ENCODE measurements around the gene GPC1.

GPC1 gene

DNA sequence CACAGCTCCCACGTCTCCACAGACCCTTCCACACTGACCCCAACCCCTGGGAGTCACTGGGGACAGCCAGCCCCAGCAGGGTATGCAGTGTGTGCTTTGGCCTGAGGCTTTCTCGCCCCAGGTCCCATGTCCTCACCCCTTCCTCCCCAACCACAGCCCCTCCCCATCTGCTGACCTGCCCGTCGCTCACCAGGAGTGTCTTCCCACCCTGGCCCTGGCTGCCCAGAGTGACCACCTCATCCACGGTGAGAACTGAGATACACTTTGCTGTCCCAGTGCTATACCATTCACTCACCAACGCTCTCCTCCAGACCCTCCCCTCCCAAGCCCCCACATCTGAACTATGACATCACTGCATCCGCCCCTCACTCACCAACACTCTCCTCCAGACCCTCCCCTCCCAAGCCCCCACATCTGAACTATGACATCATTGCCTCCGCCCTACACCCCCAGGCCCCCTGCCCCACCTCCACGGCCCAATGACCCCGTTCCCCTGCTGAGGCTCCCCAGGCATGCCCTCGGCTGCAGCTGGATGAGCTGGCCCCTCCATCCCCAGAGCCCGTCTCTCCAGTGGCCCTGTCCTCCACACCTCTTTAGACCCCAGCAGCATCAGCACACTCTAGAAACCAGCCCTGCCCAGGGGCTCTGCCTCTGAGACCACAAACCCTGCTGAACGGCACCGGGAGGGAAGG, 67.1 kb downstream of the GPC1 start:
- no peak for TF ChIP-seq POLR2AphosphoS5 (IDR thresholded peaks at IDR 0.05; ENCODE audit: low read depth, low read length)
- TF ChIP-seq POLR2A (IDR thresholded peaks at IDR 0.05; ENCODE audit: low read depth, low read length): no peak
- no peak for TF ChIP-seq TAF1 (IDR thresholded peaks at IDR 0.05; ENCODE audit: borderline replicate concordance, low read depth, low read length)
- FAIRE-seq (no peak), DNase-seq (ENCODE audit: insufficient read length) (no peak)

DNA sequence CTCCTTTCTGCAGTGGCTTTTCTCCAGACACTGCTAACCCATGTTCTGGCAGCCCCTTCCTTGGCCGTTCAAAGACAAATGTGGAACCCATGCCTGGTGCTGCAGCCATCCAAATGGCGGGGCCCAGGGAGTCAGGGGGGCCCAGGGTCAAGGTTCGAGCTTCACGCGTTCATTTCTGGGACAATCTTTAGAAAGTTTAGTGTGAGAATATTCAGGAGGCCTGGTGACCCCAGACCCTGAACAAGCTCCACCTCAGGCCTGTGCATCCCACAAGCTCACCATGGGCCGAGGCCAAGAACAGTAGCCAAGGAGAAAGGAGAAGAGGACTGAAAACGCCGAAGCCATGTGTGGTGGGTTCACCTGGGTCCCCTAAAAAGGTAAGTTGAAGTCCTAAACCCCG, 67.9 kb downstream of the GPC1 start:
- DNase-seq (ENCODE audit: insufficient read length) (no peak), FAIRE-seq (no peak)
- TF ChIP-seq POLR2AphosphoS5 (IDR thresholded peaks at IDR 0.05; ENCODE audit: low read depth, low read length) (no peak), TAF1 (IDR thresholded peaks at IDR 0.05; ENCODE audit: borderline replicate concordance, low read depth, low read length) (no peak), POLR2A (IDR thresholded peaks at IDR 0.05; ENCODE audit: low read depth, low read length) (no peak)

DNA sequence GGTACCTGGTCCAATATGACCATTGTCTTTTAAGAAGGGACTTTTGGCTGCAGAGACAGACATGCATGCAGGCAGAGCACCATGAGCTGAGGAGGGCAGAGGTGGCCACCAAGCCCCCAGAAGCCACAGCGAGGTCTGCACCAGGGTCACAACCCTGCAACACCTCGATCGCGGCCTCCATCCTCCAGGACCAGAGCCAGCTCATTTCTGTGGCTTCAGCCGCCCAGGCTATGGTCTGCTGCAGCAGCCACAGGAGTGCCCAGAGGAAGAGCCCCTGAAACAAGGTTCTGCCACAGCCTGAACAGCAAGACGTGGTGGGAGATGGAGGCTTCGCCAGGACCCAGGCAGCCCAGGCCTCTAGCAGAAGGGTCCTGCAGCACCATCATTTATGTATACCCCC, 68.4 kb downstream of the GPC1 start:
- TF ChIP-seq POLR2AphosphoS5 (IDR thresholded peaks at IDR 0.05; ENCODE audit: low read depth, low read length) (no peak), POLR2A (IDR thresholded peaks at IDR 0.05; ENCODE audit: low read depth, low read length) (no peak), TAF1 (IDR thresholded peaks at IDR 0.05; ENCODE audit: borderline replicate concordance, low read depth, low read length) (no peak)
- FAIRE-seq (no peak), DNase-seq (ENCODE audit: insufficient read length) (no peak)

DNA sequence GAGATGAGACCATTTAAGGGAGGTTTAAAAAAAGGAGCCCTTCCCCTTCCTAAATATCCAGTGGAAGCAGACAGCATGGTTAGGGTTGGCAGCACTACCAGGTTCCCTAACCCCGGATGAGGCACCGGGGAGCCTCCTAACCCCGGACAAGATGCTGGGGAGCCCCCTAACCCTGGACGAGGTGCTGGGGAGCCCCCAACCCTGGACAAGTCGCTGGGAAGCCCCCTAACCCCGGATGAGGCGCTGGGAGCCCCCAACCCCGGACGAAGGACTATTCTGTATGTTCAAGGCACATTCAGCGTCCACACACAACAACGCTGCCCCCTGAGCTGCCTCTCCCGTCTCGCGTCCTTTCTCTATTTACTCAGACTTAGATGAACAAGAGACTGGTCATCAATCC, 70.4 kb downstream of the GPC1 start:
- FAIRE-seq (no peak), DNase-seq (ENCODE audit: insufficient read length) (no peak)
- TF ChIP-seq POLR2A (IDR thresholded peaks at IDR 0.05; ENCODE audit: low read depth, low read length): no peak
- TF ChIP-seq TAF1 (IDR thresholded peaks at IDR 0.05; ENCODE audit: borderline replicate concordance, low read depth, low read length): no peak
- TF ChIP-seq POLR2AphosphoS5 (IDR thresholded peaks at IDR 0.05; ENCODE audit: low read depth, low read length): no peak

DNA sequence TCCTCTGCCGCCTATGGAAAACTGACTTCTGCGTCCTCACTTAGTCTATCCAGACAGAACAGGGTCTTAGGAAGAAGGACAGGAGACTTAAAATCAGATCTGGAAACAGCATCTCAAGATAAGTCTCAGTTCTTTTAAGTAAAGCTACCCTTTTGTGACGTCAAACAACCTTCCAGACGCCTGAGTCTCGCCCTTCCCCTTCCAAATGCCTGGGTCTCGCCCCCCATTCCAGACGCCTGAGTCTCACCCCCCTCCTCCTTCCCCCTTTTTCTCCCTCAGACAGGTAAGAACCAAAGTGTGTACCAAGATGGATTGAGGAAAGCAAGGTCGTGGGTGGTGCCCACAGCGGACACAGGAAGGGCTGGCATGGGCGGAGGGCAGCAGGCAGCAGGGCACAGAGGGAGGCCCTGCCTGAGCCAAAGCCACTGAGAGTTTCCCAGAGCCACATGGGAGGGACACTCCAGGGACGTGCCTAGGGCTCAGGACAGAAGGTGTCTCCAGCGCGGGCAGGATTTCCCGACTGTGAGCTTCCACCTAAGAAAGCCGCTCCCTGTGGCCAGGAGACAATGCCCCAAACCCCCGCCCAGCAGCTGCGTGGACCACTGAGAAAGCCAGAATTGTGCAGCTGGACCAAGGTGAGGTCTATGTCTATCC, 71.1 kb downstream of the GPC1 start:
- FAIRE-seq (no peak), DNase-seq (ENCODE audit: insufficient read length) (no peak)
- TF ChIP-seq POLR2AphosphoS5 (IDR thresholded peaks at IDR 0.05; ENCODE audit: low read depth, low read length): no peak
- TF ChIP-seq POLR2A (IDR thresholded peaks at IDR 0.05; ENCODE audit: low read depth, low read length): no peak
- no peak for TF ChIP-seq TAF1 (IDR thresholded peaks at IDR 0.05; ENCODE audit: borderline replicate concordance, low read depth, low read length)

DNA sequence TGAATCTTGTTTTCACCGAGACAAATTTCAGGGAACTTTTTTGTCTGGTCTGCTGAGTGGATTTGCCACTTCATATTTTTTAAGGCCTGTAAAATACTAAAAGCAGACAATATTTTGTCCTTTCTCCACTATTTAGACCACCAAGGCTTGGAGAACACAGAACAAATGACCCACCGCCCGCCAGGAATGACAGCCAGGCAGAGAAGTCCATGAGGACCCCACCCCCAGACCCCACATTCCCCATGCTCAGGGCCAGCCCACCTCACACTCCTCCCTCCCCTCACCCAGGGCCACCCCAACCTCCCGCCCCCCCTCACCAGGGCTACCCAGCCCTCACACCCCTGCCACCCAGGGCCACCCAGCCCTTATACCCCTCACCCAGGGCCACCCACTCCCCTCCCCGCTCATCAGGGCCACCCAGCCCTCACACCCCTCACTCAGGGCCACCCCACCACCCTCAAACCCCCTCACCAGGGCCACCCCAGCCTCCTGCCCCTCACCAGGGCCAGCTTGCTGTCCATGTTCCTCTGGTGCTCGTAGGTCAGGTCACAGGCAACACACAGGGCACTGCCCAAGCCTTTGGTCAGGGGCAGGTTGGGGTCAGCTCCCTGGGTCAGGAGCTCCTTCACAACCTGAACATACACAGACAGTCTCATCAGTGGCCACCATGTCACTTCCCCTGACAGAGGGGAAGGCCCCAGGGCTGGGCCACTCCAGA, 71.8 kb downstream of the GPC1 start:
- no peak for FAIRE-seq
- no peak for DNase-seq (ENCODE audit: insufficient read length)
- TF ChIP-seq POLR2AphosphoS5 (IDR thresholded peaks at IDR 0.05; ENCODE audit: low read depth, low read length) (no peak), TAF1 (IDR thresholded peaks at IDR 0.05; ENCODE audit: borderline replicate concordance, low read depth, low read length) (no peak), POLR2A (IDR thresholded peaks at IDR 0.05; ENCODE audit: low read depth, low read length) (no peak)

DNA sequence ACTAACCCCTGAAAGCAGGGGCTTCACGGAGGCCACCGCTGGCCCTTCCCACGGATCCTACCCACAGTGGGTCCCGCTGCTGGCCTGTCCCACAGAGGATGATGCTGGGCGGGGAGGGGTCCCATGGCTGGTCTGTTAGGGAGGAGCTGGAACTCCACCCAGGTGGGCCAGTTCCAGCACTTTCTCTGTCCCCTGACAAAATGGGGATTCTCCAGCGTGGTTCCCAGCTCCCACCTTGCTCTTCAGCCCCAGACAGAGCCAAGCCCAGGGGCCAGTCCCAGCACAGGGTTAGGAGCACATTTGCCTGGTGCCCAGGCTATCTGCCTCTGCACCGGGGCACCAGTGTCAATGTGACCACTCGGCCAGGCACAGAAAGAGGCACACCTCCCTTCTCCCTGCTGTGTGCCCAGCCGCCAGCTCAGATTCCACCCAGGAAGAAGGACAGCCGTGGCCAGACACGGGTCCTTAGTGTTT, 72.4 kb downstream of the GPC1 start:
- FAIRE-seq: no peak
- no peak for TF ChIP-seq POLR2A (IDR thresholded peaks at IDR 0.05; ENCODE audit: low read depth, low read length)
- TF ChIP-seq TAF1 (IDR thresholded peaks at IDR 0.05; ENCODE audit: borderline replicate concordance, low read depth, low read length): no peak
- TF ChIP-seq POLR2AphosphoS5 (IDR thresholded peaks at IDR 0.05; ENCODE audit: low read depth, low read length): no peak

DNA sequence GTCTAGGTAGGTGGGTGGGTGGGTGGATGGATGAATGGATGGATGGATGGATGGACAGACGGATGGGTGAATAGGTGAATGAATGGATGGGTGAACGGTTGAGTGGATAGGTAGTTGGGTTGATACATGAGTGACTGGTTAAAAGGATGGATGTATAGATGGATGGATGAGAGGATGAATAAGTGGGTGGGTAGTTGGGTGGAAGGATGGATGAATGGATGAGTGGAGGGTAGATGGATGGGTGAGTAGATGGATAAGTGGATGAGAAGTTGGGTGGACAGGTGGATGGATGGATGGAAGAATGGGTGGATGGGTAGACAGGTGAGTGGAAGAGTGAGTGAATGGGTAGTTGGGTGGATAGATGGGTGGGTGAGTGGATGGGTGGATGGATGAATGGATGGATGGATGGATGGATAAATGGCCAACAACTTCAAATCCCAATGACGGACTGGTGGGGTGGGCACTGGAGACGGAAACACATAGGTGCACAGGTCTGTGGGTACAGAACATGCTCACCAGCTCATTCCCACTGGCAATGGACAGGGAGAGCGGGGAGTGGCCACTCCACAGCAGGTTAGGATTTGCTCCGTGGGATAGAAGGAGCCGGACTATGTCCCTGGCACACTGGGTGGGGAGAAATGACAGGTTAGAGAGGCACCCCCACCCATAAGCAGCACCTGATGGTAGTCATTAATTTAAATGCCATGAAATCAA, 73.5 kb downstream of the GPC1 start:
- TF ChIP-seq POLR2AphosphoS5 (IDR thresholded peaks at IDR 0.05; ENCODE audit: low read depth, low read length): no peak
- no peak for TF ChIP-seq TAF1 (IDR thresholded peaks at IDR 0.05; ENCODE audit: borderline replicate concordance, low read depth, low read length)
- no peak for TF ChIP-seq POLR2A (IDR thresholded peaks at IDR 0.05; ENCODE audit: low read depth, low read length)
- no peak for FAIRE-seq
- DNase-seq (ENCODE audit: insufficient read length): no peak

More for the DNA sequence above, 72.4 kb downstream of the GPC1 start:
- DNase-seq (ENCODE audit: insufficient read length): no peak

DNA sequence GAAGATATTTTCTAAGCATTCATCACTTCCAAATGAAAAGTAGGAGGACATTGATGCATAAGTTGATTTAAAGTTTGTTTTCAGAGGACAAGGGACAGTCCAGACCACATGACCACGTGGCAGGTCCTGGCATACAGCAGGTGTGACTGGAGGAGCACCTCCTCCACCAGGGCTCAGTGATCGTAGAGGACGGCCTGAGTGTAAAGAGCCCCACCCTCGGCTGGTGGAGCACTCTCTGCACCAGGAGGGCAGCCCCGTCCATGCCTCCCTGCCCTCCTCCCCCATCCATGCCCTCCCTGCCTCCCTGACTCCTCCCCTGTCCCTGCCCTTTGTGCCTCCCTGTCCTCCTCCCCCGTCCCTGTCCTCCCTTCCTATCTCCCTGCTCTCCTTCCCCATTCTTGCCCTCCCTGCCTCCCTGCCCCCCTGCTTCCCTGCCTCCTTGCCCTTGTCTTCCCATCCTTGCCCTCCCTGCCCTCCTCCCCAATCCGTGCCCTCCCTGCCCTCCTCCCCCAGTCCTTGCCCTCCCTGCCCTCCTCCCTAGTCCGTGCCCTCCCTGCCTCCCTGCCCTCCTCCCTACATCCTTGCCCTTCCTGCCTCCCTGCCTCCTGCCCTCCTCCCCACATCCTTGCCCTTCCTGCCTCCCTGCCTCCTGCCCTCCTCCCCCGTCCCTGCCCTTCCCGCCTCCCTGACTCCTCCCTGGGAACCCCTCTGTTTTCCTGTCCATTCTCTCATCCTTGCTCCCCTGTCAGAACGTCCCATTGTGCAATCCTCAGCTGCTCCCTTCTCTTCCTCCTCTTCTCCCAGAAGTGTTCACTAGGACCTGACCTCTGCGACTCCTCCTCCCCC, 74.4 kb downstream of the GPC1 start:
- DNase-seq (ENCODE audit: insufficient read length): no peak
- FAIRE-seq: no peak
- no peak for TF ChIP-seq POLR2A (IDR thresholded peaks at IDR 0.05; ENCODE audit: low read depth, low read length)
- no peak for TF ChIP-seq TAF1 (IDR thresholded peaks at IDR 0.05; ENCODE audit: borderline replicate concordance, low read depth, low read length)
- no peak for TF ChIP-seq POLR2AphosphoS5 (IDR thresholded peaks at IDR 0.05; ENCODE audit: low read depth, low read length)

DNA sequence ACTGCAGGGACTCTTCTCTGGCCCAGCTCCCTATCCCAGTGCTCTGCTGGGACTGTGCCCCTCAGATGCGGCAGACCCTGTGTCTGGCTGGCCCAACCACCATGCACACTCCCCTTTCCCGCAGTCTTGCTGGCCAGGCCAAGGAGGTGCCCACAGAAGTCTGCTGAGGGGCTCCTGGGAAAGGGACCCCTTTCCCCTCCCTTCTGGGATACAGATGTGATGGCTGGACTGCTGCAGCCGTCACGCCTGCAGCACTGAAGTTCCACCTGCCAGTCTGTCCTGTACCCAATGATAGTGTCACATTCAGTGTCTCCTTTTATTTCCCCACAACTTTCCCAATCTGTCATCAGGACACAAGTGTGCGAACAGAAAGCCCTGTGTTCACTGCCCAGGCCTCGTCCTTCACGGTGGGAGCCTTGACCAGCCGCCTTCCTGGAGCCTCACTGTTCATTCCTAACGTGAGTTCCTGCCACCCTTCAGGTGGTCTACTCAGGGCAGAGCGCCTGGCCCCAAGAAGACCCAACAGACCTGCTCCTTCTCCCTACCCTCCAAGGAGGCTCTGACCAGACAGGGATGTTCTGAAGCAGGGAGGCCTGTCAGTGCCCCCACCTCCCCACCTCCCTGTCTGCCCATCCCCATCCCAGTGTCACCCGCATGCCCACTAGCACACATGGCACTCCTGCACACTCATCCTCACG, 75.2 kb downstream of the GPC1 start:
- FAIRE-seq (no peak), DNase-seq (ENCODE audit: insufficient read length) (no peak)
- TF ChIP-seq POLR2A (IDR thresholded peaks at IDR 0.05; ENCODE audit: low read depth, low read length) (no peak), TAF1 (IDR thresholded peaks at IDR 0.05; ENCODE audit: borderline replicate concordance, low read depth, low read length) (no peak), POLR2AphosphoS5 (IDR thresholded peaks at IDR 0.05; ENCODE audit: low read depth, low read length) (no peak)
